HG03354 (cell line): ENCODE results near the gene DIAPH3.

Source experiments
- ATAC-seq: cut with Tn5 transposase; IDR thresholded peaks from one replicate; pipeline ENCODE4 v1.9.1; 2021; ENCODE audit warnings: mild to moderate bottlenecking; ENCODE audit not compliant: unreplicated experiment, poor library complexity, severe bottlenecking

DIAPH3 gene

GRCh38 chr13:59834801-59835200 lies 328.9 kb downstream of the DIAPH3 start:
- no peak for ATAC-seq

GRCh38 chr13:59829690-59830089 lies 334.0 kb downstream of the DIAPH3 start:
- no peak for ATAC-seq

GRCh38 chr13:59823486-59823885 lies 340.2 kb downstream of the DIAPH3 start:
- no peak for ATAC-seq

GRCh38 chr13:59809564-59809963 lies 354.2 kb downstream of the DIAPH3 start:
- ATAC-seq = no peak

GRCh38 chr13:59806801-59807200 lies 356.9 kb downstream of the DIAPH3 start:
- no peak for ATAC-seq

GRCh38 chr13:59801107-59801880 lies 362.4 kb downstream of the DIAPH3 start:
- ATAC-seq = no peak

- ATAC-seq = no peak
Observed at GRCh38 chr13:59793107-59793506, 370.6 kb downstream of the DIAPH3 start.

- ATAC-seq = no peak
Observed at GRCh38 chr13:59790626-59791025, 373.1 kb downstream of the DIAPH3 start.

GRCh38 chr13:59789558-59789957 lies 374.2 kb downstream of the DIAPH3 start:
- no peak for ATAC-seq

GRCh38 chr13:59787679-59788078 lies 376.0 kb downstream of the DIAPH3 start:
- ATAC-seq = no peak

GRCh38 chr13:59782696-59783095 lies 381.0 kb downstream of the DIAPH3 start:
- ATAC-seq = no peak

GRCh38 chr13:59780058-59780457 lies 383.7 kb downstream of the DIAPH3 start:
- no peak for ATAC-seq

- ATAC-seq = peak; percentile 51
Observed at GRCh38 chr13:59776924-59777690, 386.6 kb downstream of the DIAPH3 start.

- no peak for ATAC-seq
Observed at GRCh38 chr13:59774491-59774971, 389.2 kb downstream of the DIAPH3 start.

GRCh38 chr13:59771272-59771671 lies 392.5 kb downstream of the DIAPH3 start:
- ATAC-seq = no peak

GRCh38 chr13:59770451-59770850 lies 393.3 kb downstream of the DIAPH3 start:
- no peak for ATAC-seq

GRCh38 chr13:59766236-59766635 lies 397.5 kb downstream of the DIAPH3 start:
- ATAC-seq = no peak

GRCh38 chr13:59755632-59756290 lies 408.0 kb downstream of the DIAPH3 start:
- no peak for ATAC-seq

- ATAC-seq = peak; percentile 40
Observed at GRCh38 chr13:59754411-59754810, 409.3 kb downstream of the DIAPH3 start.

- ATAC-seq = no peak
Observed at GRCh38 chr13:59750860-59751259, 412.9 kb downstream of the DIAPH3 start.
